Spinal cord (tissue), 10 donors: ENCODE results near the gene DNAJC21. TPM values are rescaled to one million over a fixed set of nuclear protein-coding genes. Genes with fewer than 3 reads are reported as not detected.
"Not testable (repeated sequence)": the region's sequence is repeated elsewhere in the genome, so short reads cannot be mapped to it uniquely, and the experiment has no call there.

Experiments used
- DNase-seq, 6 donors: peaks; one replicate each; pipeline versions ENCODE4 v3.0.0 to v3.0.0-alpha.2; 2013 to 2015; ENCODE audit warnings: low spot score in 6 of 6, low read depth in 4 of 6
- H3K27ac ChIP-seq: one replicate; pipeline ENCODE4 v1.5.1; 2013; ENCODE audit warnings: low read depth, low read length, control low read depth
- H3K27me3 ChIP-seq: one replicate; pipeline ENCODE4 v1.6.1; 2013; ENCODE audit warnings: low read length; ENCODE audit not compliant: control insufficient read depth, insufficient read depth
- H3K36me3 ChIP-seq: one replicate; pipeline ENCODE4 v1.6.1; 2013; ENCODE audit warnings: low read length; ENCODE audit not compliant: control insufficient read depth, insufficient read depth
- H3K4me1 ChIP-seq: one replicate; pipeline ENCODE4 v1.6.1; 2013; ENCODE audit warnings: low read length; ENCODE audit not compliant: control insufficient read depth, insufficient read depth
- H3K4me3 ChIP-seq: one replicate; pipeline ENCODE4 v1.5.1; 2013; ENCODE audit warnings: low read depth, low read length, control low read depth
- H3K9me3 ChIP-seq: one replicate; pipeline ENCODE4 v1.6.1; 2013; ENCODE audit warnings: low read length; ENCODE audit not compliant: control insufficient read depth, insufficient read depth
- WGBS: methylation state at CpG from one replicate; pipeline ENCODE4 v1.1.5; 2013; ENCODE audit warnings: missing lambda C conversion rate; ENCODE audit not compliant: insufficient coverage; 5-methylcytosine and 5-hydroxymethylcytosine counted together
- polyA plus RNA-seq, 2 donors: library from polyadenylated mRNA; unstranded; fragments of 120-200 nt; gene quantifications; one replicate each; pipeline ENCODE4 v1.2.1, GENCODE V29; 2013; ENCODE audit not compliant: insufficient read length in 2 of 2
- total RNA-seq, 2 donors: library from RNA; depleted of rRNA in 1 of 2; stranded (reverse); fragments of 120-200 nt in 1 of 2; fragments of >200 nt in 1 of 2; gene quantifications; one replicate each; pipeline versions ENCODE4 v1.2.3 to v1.2.4, GENCODE V29; 2013 to 2014
- donor health status: healthy.

Gene DNAJC21
- total and polyA plus RNA-seq, 4 donors: 28.4 to 35.3 (median 33.2) TPM

GRCh38 chr5:34968258-34968657, 38.9 kb downstream of the DNAJC21 start:
- Histone ChIP-seq H3K4me3 (no peak overlapping the region), H3K9me3 (peaks cover 3% of the 10 kb centered on the region)
- 83% methylated on average over 2 of the region's 2 CpGs for WGBS

GRCh38 chr5:34970552-34970951, 41.2 kb downstream of the DNAJC21 start:
- Histone ChIP-seq H3K27me3 (no peaks in the 10 kb centered on the region), H3K27ac (no peak overlapping the region), H3K4me1 (no peaks in the 10 kb centered on the region), H3K36me3 (no peaks in the 10 kb centered on the region), H3K4me3 (no peak overlapping the region), H3K9me3 (peaks cover 3% of the 10 kb centered on the region)
- DNase-seq: no peak
- no CpG with 5 or more reads among the region's 1 CpG for WGBS

More at GRCh38 chr5:34968258-34968657, 38.9 kb downstream of the DNAJC21 start:
- no peak for DNase-seq
- Histone ChIP-seq H3K27me3 (no peaks in the 10 kb centered on the region), H3K4me1 (no peaks in the 10 kb centered on the region), H3K27ac (no peak overlapping the region), H3K36me3 (no peaks in the 10 kb centered on the region)

- not testable (repeated sequence) for H3K27me3 ChIP-seq, H3K27ac ChIP-seq, H3K4me3 ChIP-seq, DNase-seq, H3K9me3 ChIP-seq, H3K4me1 ChIP-seq, H3K36me3 ChIP-seq
- no CpG with 5 or more reads among the region's 4 CpGs for whole genome bisulfite sequencing
Measured at GRCh38 chr5:34971655-34972054, 42.3 kb downstream of the DNAJC21 start.

GRCh38 chr5:34976347-34976746, 47.0 kb downstream of the DNAJC21 start:
- H3K4me3 ChIP-seq: no peak overlapping the region
- 58% methylated on average over 2 of the region's 5 CpGs for WGBS
- no peak overlapping the region for H3K27ac ChIP-seq
- no peaks in the 10 kb centered on the region for H3K27me3 ChIP-seq
- no peak for DNase-seq
- H3K4me1 ChIP-seq: no peaks in the 10 kb centered on the region
- peaks cover 1% of the 10 kb centered on the region for H3K9me3 ChIP-seq
- no peaks in the 10 kb centered on the region for H3K36me3 ChIP-seq

GRCh38 chr5:34977934-34978613, 48.7 kb downstream of the DNAJC21 start:
- Histone ChIP-seq H3K27ac (no peak overlapping the region), H3K36me3 (no peaks in the 10 kb centered on the region), H3K27me3 (no peaks in the 10 kb centered on the region), H3K4me3 (no peak overlapping the region), H3K9me3 (no peaks in the 10 kb centered on the region), H3K4me1 (no peaks in the 10 kb centered on the region)
- 88% methylated on average over 1 of the region's 2 CpGs for WGBS
- DNase-seq: no peak

- H3K36me3 ChIP-seq: no peaks in the 10 kb centered on the region
- H3K27ac ChIP-seq: no peak overlapping the region
- no peak overlapping the region for H3K4me3 ChIP-seq
- H3K27me3 ChIP-seq: no peaks in the 10 kb centered on the region
- no peak for DNase-seq
- H3K9me3 ChIP-seq: no peaks in the 10 kb centered on the region
- no peaks in the 10 kb centered on the region for H3K4me1 ChIP-seq
- WGBS: no CpG with 5 or more reads among the region's 4 CpGs
Measured at GRCh38 chr5:34978681-34979080, 49.3 kb downstream of the DNAJC21 start.

GRCh38 chr5:34982823-34983222, 53.5 kb downstream of the DNAJC21 start:
- WGBS: no CpG with 5 or more reads among the region's 4 CpGs
- Histone ChIP-seq H3K36me3 (no peaks in the 10 kb centered on the region), H3K4me1 (no peaks in the 10 kb centered on the region), H3K9me3 (no peaks in the 10 kb centered on the region), H3K27me3 (no peaks in the 10 kb centered on the region), H3K27ac (no peak overlapping the region), H3K4me3 (no peak overlapping the region)
- no peak for DNase-seq

GRCh38 chr5:34986965-34987364, 57.6 kb downstream of the DNAJC21 start:
- H3K36me3 ChIP-seq: no peaks in the 10 kb centered on the region
- H3K9me3 ChIP-seq: no peaks in the 10 kb centered on the region
- H3K4me3 ChIP-seq: no peak overlapping the region
- DNase-seq: no peak
- no peaks in the 10 kb centered on the region for H3K4me1 ChIP-seq
- H3K27ac ChIP-seq: no peak overlapping the region
- WGBS: 100% methylated on average over 1 of the region's 1 CpG
- H3K27me3 ChIP-seq: no peaks in the 10 kb centered on the region

GRCh38 chr5:34991486-34992238, 62.3 kb downstream of the DNAJC21 start:
- WGBS: no CpG with 5 or more reads among the region's 2 CpGs
- Histone ChIP-seq H3K27me3 (no peaks in the 10 kb centered on the region), H3K36me3 (no peaks in the 10 kb centered on the region), H3K4me3 (no peak overlapping the region), H3K27ac (no peak overlapping the region), H3K9me3 (no peaks in the 10 kb centered on the region), H3K4me1 (no peaks in the 10 kb centered on the region)
- DNase-seq: no peak

- H3K9me3 ChIP-seq: no peaks in the 10 kb centered on the region
- H3K4me1 ChIP-seq: no peaks in the 10 kb centered on the region
- no peaks in the 10 kb centered on the region for H3K27me3 ChIP-seq
- no peak overlapping the region for H3K4me3 ChIP-seq
- DNase-seq: peak in 1 of 6 donors; percentile 58
- WGBS: 60% methylated on average over 1 of the region's 8 CpGs
- no peaks in the 10 kb centered on the region for H3K36me3 ChIP-seq
- no peak overlapping the region for H3K27ac ChIP-seq
Measured at GRCh38 chr5:34993951-34994350, 64.6 kb downstream of the DNAJC21 start.
